Neural crest cell (in vitro differentiated cells): Measurements from ENCODE around the gene ATG10. TPM values are rescaled to one million over a fixed set of nuclear protein-coding genes. Genes with fewer than 3 reads are reported as not detected.
A peak's percentile ranks its signal among the peaks of the same experiment; 100 is the strongest.
"Not testable (repeated sequence)": the region's sequence is repeated elsewhere in the genome, so short reads cannot be mapped to it uniquely, and the experiment has no call there.

Experiments
- DNase-seq: peaks from one replicate; pipeline ENCODE4 v3.0.0; 2021; ENCODE audit warnings: low read depth, mixed read lengths, low spot score
- H3K27ac Mint-ChIP-seq: one replicate; pipeline ENCODE4 v1.8.0; 2021; ENCODE audit warnings: mild to moderate bottlenecking, mixed read lengths; ENCODE audit not compliant: unreplicated experiment
- H3K27me3 Mint-ChIP-seq: 2 replicates; pipeline ENCODE4 v1.8.0; 2021; ENCODE audit warnings: low read depth, mild to moderate bottlenecking, mixed read lengths
- H3K36me3 Mint-ChIP-seq: 2 replicates; pipeline ENCODE4 v1.8.0; 2021; ENCODE audit warnings: low read depth, mild to moderate bottlenecking, mixed read lengths
- H3K4me1 Mint-ChIP-seq: 2 replicates; pipeline ENCODE4 v1.8.0; 2021; ENCODE audit warnings: mixed read lengths
- H3K4me3 Mint-ChIP-seq: one replicate; pipeline ENCODE4 v1.8.0; 2021; ENCODE audit warnings: mild to moderate bottlenecking, mixed read lengths
- H3K9me3 Mint-ChIP-seq: 2 replicates; pipeline ENCODE4 v1.8.0; 2021; ENCODE audit warnings: mixed read lengths
- CTCF ChIP-seq: fragments of 200-600 bp; sonication (generic); conservative IDR thresholded peaks from 2 replicates; pipeline ENCODE4 v1.5.0; 2021; ENCODE audit warnings: antibody characterized with exemption, mild to moderate bottlenecking
- total RNA-seq: library from RNA; stranded (reverse); gene quantifications from 2 replicates; pipeline ENCODE4 v1.2.1, GENCODE V29; 2021

Gene ATG10
- total RNA-seq, 1 donor from 2014 or later, result 5.9 TPM

DNA sequence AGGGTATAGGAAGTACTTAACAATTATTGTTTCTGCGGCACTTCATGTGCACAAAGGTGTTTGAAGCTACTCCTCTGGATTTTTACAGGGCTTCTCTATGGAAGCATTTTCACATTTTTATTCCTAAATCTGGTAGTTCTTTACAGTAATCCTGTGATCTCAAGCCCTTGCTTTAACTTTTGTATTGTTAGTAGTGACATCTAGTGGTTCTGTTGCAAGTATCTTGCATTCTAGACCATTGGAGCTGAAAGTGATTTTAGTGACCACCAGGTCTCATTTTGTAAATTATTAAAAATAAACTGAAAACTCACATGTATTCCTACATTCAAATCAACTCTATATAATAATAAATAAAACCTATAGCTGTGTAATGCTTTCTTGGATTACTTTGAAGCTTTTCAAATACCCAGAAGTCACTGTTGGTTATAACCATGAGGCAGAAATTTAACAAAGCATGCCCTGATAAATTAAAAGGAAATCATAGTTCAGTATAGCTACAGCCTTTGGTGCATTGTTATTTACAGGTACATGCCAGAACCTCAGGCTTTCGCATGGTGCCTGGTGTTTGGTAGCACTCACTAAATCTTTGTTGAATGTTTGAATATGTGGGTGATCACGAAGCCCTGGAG is 287.5 kb downstream of the ATG10 start:
- TF ChIP-seq CTCF, result peak; percentile 65
- no peak overlapping the region for H3K4me3 Mint-ChIP-seq
- H3K36me3 Mint-ChIP-seq, result no peaks in the 10 kb centered on the region
- no peak for DNase-seq
- no peaks in the 10 kb centered on the region for H3K27me3 Mint-ChIP-seq
- no peak overlapping the region for H3K27ac Mint-ChIP-seq
- peaks cover 4% of the 10 kb centered on the region for H3K4me1 Mint-ChIP-seq
- H3K9me3 Mint-ChIP-seq, result no peaks in the 10 kb centered on the region

DNA sequence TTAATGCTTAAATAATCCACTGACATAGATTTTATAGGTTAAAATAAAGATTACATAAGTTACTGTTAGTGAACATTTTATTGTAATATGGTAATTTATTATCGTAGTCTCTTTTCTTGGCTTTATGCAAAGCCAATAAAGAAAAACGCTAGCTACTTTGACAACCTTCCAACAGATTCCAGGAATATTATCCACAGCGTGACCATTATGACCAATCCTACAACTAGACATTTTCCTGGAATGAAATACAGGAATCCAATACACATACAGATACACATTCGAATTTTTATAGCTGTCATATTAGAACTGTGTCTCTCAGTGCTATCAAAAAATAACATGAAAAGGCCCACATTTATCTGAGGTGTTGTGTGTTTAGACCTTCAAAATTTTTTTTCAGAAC is 293.2 kb downstream of the ATG10 start:
- no peak overlapping the region for H3K27ac Mint-ChIP-seq
- peaks cover 40% of the 10 kb centered on the region for H3K36me3 Mint-ChIP-seq
- H3K27me3 Mint-ChIP-seq, result no peaks in the 10 kb centered on the region
- H3K4me3 Mint-ChIP-seq, result no peak overlapping the region
- no peaks in the 10 kb centered on the region for H3K4me1 Mint-ChIP-seq
- no peak for TF ChIP-seq CTCF
- no peak for DNase-seq
- H3K9me3 Mint-ChIP-seq, result peaks cover 14% of the 10 kb centered on the region

DNA sequence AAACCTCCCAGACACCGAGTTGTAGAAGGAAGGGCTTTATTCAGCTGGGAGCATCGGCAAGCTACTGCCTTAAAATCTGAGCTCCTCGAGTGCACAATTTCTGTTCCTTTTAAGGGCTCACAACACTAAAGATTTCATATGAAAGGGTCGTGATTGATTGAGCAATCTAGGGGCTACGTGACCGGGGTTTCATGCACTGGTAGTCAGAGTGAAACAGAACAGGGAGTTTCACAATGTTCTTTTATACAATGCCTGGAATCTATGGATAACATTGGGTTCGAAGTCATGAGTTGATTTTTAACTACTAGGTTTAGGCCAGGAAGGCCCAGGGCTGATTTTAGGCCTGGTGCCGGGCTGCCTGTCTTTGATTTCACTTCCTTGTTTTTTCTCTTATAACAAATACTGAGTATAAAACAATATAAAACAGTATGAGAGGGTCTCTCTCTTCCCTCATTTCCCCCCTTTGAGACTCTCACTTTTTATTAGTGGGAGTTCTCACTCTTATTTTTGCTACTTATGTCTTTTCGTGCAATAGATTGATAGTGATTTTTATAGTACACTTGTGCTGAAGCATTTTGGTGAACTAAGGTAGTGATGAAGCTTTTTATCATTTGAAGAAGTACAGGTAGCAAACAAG is 295.6 kb downstream of the ATG10 start:
- not testable (repeated sequence) for H3K27ac Mint-ChIP-seq, DNase-seq, H3K27me3 Mint-ChIP-seq, H3K4me1 Mint-ChIP-seq, H3K4me3 Mint-ChIP-seq
- Mint-ChIP-seq H3K9me3 (peaks cover 14% of the 10 kb centered on the region), H3K36me3 (peaks cover 51% of the 10 kb centered on the region)

- not testable (repeated sequence) for DNase-seq, H3K4me3 Mint-ChIP-seq, H3K27ac Mint-ChIP-seq, H3K27me3 Mint-ChIP-seq
- H3K9me3 Mint-ChIP-seq, result peaks cover 14% of the 10 kb centered on the region
- peaks cover 25% of the 10 kb centered on the region for H3K4me1 Mint-ChIP-seq
- H3K36me3 Mint-ChIP-seq, result peaks cover 61% of the 10 kb centered on the region
Measured at GRCh38 chr5:82269363-82269762, 297.5 kb downstream of the ATG10 start.

- H3K27ac Mint-ChIP-seq, DNase-seq, H3K9me3 Mint-ChIP-seq, H3K27me3 Mint-ChIP-seq: not testable (repeated sequence)
- H3K36me3 Mint-ChIP-seq, result peaks cover 66% of the 10 kb centered on the region
- peak overlapping the region; percentile 81 for H3K4me3 Mint-ChIP-seq
- H3K4me1 Mint-ChIP-seq, result peaks cover 47% of the 10 kb centered on the region
Measured at GRCh38 chr5:82272571-82273356, 300.9 kb downstream of the ATG10 start.

- Mint-ChIP-seq H3K4me3 (peak overlapping the region; percentile 81), H3K36me3 (peaks cover 61% of the 10 kb centered on the region), H3K4me1 (peaks cover 51% of the 10 kb centered on the region), H3K27ac (peak overlapping the region; percentile 12)
- H3K9me3 Mint-ChIP-seq, H3K27me3 Mint-ChIP-seq, DNase-seq: not testable (repeated sequence)
Measured at GRCh38 chr5:82273426-82273825, 301.6 kb downstream of the ATG10 start.

- peak overlapping the region; percentile 57 for H3K27ac Mint-ChIP-seq
- no peaks in the 10 kb centered on the region for H3K9me3 Mint-ChIP-seq
- TF ChIP-seq CTCF, result no peak
Measured at GRCh38 chr5:82274343-82275211, 302.8 kb downstream of the ATG10 start.

More at GRCh38 chr5:82274343-82275211, 302.8 kb downstream of the ATG10 start:
- Mint-ChIP-seq H3K4me1 (peaks cover 60% of the 10 kb centered on the region), H3K4me3 (peak overlapping the region; percentile 73), H3K27me3 (no peaks in the 10 kb centered on the region), H3K36me3 (peaks cover 51% of the 10 kb centered on the region)
- DNase-seq, result no peak
